Measurements from ENCODE around the gene ASF1A.

The ASF1A gene

DNA sequence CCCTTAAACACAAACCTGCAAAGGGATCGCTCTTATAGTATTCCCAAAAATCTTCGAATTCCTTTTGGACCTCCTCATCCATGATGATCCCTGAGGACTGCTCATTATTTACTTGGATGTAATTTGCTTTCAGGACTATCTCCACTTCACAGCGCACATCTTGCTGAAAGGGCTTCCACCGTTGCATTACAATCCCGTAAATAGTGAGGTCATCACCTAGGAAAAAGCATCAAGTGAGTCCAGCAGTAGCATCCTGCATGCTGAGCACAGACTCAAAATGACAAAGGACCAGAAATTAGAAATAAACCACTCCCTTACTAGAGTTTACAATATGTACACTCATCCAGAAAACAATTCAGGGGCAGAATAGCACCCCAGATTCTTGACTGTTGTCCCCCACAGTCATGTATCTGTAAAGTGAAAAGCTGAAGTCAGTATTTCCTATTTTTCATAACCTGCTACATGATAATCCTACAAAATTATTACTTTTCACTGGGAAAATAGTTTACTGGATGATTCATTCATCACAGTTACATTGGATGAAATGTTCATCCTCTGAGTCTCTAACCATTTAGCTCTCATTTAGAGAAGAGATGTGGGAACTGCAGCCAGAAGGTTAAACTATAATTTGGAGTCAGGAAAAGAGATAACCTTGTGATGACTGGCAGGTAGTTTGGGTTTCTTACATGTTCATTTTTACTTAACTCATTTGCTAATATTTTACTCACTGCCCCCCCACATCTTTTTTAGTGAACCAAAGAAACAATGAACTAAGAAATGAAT, 23.8 kb downstream of the ASF1A start:
- no peak for DNase-seq

DNA sequence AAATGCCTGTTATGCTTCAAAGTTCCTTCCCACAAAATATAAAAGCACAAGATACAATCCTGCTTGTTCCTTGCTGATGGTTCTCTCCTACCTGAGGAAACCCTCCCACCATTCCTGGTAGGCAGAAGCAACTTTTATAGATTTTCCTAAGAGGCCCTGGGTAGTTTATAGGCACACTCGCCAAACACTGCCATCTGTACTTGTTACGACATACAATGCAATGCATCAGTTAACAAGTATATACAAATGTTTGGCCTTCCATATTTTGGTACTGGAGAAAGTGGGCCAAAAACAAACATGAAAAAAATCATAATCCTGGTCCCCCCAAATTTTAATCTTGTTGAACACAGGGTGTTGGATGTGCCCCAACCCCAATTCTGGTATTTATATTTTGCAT, 24.4 kb downstream of the ASF1A start:
- DNase-seq = no peak

DNA sequence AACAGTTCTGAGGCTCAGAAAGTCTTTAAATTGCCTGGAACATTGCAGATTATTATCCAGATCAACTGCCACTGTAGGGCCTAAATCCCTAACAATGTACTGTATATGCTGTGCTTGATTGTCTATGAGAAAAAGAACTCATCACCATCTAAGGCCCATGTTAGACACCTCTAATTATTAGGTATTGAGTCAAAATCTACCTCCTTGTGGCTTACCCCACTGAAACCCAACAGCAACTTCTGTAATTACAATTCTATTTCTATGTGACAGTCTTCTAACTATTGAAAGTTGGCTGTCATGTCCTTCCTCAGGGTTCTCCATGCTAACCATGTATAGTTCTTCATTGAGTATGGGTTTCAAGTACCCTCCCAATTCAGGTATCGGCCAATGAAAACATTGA, 27.1 kb downstream of the ASF1A start:
- DNase-seq = no peak

DNA sequence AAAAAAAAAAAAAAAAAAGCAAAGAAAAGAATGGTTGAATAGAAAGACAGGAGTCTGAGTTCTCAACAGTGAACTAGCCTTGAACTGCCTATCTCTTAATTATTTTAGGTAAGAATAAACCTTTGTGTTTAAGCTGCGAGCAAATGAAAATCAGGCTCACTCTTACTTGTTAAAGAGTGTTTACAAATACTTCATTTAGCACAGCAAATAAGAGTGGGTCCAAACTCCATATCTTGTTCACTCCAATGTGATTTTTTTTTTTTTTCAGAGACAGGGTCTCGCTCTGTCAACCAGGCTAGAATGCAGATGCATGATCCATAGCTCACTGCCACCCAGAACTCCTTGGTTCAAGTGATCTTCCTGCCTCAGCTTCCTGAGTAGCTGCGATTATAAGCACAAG, 29.1 kb downstream of the ASF1A start:
- DNase-seq = no peak

DNA sequence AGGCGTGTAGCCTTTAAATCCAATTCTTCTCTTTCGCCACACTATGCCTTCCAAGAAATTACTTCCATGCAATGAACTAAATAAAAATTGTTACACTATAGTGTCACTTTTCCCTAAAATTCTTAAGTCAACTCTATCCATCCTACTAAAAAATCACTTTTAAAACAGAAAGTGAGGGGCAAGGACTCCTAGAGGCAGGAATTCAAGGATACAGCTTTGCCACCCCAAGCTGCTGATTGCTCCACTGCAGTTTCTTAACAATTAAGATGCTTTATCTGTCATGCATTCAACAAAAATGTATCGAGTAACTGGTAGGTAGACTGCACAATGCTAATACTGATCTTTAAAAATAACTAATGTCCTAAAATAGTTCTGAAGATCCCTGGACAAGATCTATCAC, 36.7 kb downstream of the ASF1A start:
- DNase-seq = no peak

DNA sequence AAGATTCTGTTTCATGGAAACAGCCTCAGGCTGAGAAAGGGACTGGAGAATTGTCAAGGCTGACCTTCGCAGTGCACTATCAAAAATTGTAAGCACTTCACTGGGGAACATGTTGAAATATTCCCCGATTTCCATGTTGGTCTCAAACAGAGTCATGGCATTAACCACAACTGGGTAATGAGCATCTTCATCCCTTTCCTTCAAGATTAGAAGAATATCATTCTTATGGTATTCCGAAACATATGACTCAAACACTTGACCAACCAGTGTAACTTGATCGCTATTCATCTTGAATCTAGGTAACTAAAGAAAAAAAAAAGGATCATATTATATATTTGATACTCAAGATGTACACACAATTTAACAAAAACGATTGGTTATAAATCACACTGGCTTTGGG, 37.5 kb downstream of the ASF1A start:
- DNase-seq = no peak

DNA sequence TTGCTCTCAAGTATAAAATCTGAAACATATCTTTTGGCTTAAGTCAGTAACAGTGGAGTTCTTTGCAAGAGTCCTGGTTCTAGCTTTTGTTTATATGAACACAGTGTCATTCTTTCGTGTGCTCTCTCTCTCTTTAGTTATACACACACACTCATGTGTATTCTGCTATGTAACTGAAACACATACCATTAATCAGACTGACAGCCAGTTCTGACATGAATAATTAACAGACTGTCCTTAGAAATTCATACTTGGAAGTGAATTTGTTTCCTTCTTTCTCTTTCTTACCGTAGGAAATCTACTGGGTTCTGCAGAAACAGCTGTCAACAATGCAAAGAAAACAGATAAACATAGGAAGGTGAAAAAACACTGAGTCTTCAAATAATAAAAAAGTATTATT, 38.5 kb downstream of the ASF1A start:
- DNase-seq = no peak

DNA sequence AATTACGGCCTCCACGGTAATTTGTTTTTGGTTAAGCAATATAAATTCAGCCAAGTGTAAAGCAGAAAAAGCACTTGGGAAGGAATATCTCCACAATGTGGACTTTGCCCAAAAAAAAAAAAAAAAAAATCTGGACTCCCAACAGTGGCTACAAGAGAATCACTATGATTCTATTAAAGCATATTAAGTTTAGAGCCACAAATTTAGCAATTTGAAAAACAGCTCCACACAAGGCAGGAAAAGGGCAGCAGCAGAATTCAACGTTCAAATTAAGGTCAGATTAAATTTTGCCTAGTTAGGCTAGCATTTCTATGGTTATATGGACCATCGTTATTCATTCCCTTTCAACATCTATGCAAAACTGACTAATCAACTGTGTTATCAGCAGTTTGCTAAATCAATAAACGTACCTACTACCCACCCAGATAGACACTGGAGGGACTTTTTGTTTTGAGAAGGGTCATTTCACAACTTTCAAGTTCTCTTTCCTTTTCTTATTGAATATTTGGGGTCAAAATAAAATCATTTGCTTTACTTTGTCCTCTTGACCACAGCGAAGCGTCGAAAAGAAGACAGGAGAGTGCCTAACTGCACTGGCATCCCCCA, 40.0 kb downstream of the ASF1A start:
- DNase-seq = no peak

DNA sequence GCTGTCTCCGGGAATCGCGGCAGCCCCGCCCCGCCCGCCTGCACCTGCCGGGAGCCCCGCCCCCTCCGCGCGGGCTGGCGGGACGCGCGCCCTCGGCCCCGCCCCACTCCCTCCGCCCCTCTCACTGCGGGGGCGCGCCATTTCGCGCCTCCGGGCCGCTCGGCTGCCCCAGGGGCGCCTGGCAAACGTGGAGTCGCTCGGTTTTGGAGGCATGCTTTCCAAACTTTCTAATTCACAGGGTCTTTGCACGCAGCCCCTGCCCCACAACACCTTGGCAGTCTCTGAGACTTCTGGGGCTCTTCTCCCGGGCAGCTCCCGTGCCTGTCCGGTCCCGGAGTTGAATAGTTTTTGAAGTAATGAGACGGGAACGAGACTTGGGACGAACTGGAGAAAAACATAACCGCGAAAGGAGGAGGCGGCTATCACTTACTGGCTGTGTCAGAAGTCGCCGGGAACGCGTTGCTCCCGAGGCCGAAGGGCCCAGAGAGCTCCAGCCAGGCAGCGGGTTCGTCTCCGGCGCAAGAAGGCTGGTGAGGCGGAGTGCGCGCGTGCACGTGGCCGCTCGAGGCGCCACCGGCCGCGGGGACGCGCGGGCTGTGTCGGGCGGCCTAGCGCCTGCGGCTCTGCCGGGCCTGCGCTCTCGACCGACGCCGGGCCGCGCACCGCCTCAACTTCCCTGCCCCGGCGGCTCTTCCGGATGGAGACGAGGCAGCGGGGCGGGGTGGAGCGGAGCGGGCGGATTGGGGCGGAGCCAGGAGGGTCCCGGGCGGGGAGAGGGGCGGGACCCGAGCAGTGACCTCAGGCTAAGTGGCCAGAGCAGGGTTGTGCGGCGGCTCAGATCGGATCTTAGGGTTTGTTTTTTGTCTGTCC, 40.7 kb downstream of the ASF1A start, which contains the start of gene MCM9:
TSS of gene MCM9 (minus strand) at position 699 of the 870 bp plus-strand sequence. CDS start 3,436 bp downstream, outside the sequence.
- peak; percentile 80 for DNase-seq

DNA sequence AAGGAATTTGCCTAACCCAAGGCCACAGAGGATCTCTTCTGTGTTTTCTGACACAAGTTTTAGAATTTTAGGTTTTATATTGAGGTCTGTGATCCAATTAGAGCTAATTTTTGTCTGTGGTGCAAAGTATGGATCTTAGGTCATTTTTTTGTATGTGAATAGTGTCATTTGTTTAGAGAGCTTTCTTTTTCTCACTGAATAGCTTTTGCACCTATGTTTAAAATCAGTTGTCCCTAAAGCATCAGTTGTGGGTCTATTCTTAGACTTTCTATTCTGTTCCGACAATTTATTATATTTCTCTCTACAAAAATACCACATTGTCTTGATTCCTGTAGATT, 41.3 kb downstream of the ASF1A start:
- DNase-seq = no peak

DNA sequence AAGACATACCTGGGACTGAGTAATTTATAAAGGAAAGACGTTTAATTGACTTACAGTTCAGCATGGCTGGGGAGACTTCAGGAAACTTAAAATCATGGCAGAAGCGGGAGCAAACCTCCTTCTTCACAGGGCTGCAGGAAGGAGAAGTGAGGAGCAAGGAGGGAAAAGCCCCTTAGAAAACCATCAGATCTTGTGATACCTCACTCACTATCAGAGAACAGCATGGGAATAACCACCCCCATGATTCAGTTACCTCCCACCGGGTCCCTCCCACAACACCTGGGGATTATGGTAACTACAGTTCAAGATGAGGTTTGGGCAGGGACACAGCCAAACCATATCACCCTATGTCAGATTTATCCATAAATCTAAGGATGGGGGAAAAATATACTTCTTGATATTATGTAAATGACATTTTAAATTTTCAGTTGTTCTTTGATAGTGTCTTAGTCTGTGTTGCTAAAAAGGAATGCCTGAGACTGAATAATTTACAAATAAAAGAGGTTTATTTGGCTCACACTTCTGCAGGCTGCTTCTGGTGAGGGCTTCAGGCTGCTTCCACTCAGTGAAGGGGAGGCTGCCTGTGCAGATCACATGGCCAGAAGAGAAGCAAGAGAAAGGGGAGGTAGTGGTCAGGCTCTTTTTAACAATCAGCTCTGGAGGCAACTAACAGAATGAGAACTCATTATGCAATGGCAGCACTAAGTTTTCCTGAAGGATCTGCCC, 42.2 kb downstream of the ASF1A start:
- no peak for DNase-seq

DNA sequence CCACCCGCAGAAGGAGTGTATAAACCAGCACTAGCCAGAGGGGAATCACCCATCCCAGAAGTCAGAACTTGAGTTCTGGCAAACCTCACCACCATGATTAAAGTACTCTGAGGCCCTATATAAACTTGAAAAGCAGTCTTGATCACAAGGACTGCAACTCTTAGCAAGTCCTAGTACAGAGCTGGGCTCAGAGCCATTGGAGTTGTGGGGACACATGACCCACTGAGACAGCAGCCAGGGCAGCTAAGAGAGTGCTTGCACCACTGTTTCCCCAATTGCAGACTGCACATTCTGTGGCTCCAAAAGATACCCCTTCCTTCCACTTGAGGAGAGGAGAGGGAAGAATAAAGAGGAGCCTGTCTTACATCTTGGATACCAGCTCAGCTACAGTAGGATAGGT, 45.7 kb downstream of the ASF1A start:
- no peak for DNase-seq

DNA sequence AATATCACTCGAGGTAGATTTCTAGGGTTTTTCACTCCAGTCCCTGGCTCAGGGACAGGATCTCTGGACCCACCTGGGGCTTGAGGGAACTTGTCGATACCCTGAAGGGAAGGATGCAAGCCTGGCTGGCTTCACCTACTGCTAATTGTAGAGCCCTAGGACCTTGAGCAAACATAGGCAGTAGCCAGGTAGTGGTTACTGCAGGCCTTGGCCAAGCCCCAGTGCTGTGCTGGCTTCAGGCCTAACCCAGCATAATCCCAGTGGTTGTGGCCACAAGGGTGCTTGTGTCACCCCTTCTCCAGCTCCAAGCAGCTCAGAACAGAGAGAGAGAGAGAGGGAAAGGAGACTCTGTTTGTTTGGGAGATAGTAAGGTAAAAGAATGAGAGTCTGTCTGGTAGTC, 46.8 kb downstream of the ASF1A start:
- no peak for DNase-seq

DNA sequence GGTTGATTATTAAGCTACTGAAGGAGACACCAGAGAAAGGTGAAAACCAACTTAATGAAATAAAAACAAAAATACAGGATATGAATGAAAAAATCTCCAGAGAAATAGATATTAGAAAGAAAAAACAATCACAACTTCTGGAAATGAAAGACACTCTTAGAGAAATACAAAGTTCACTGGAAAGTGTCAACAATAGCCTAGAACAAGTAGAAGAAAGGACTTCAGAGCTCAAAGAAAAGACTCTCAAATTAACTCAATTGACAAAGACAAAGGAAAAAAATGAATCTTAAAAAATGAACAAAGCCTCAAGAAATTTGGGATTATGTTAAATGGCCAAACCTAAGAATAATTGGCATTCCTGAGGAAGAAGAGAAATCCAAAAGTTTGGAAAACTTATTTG, 51.3 kb downstream of the ASF1A start:
- no peak for DNase-seq

DNA sequence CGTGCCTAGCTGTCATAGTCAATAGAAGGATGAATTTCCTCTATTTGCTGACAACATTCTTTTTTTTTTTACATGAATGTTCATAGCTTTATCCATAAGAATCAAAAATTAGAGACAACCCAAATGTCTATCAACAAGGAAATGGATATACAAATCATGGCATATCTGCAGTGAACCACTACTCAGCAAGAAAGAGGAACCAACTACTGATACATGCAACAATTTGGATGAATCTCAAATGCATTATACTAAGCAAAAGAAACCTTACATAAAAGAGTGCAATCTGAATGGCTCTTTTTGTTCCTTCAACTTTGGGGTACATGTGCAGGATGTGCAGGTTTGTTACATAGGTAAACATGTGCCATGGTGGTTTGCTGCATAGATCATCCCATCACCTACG, 58.7 kb downstream of the ASF1A start:
- DNase-seq = no peak

DNA sequence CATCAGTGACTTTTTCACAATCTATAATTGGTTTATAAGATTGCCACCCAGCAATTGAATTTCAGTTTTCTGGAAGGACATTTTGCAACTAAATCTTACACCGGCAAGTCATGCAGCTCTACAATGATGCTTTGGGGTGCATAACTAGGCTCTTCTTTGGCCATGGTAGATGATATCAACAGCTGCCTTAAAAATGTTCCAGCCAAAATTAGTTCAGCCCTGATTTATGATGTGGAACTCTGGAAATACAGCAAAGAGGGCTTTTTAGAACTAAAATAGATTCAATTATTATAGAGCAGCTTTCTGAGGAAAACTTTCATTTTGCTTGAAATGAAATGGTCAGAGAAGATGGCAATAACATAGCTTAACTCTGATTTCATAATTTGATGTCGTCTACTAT, 59.4 kb downstream of the ASF1A start:
- no peak for DNase-seq

Measured in effector CD8-positive, alpha-beta T cell (primary cell).